ENCODE results near the gene CLBA1.

- TF ChIP-seq CTCF (IDR thresholded peaks at IDR 0.05), result no peak
- no peak for TF ChIP-seq EZH2 (IDR thresholded peaks at IDR 0.05; ENCODE audit: borderline replicate concordance, insufficient read depth, low read depth, low read length, poor library complexity, severe bottlenecking)
Measured at GRCh38 chr14:104977008-104977680, 8.4 kb upstream of the CLBA1 start.

All from B cell (primary cell).